H1 (cell line): ENCODE measurements around the gene TNFRSF14. TPM values are rescaled to one million over a fixed set of nuclear protein-coding genes. Genes with fewer than 3 reads are reported as not detected.

Experiments
- CHD1 ChIP-seq: IDR thresholded peaks from 2 replicates; pipeline ENCODE4 v1.6.1; 2012; ENCODE audit warnings: low read depth, low read length, improper control_type of control experiment
- EGR1 ChIP-seq: IDR thresholded peaks from 2 replicates; pipeline ENCODE4 v1.6.1; 2011; ENCODE audit warnings: low read depth, low read length, borderline replicate concordance
- EP300 ChIP-seq, 2 experiments: IDR thresholded peaks; 1 replicate in 1 of 2; 2 replicates in 1 of 2; pipeline ENCODE4 v1.6.1; 2011 to 2012; ENCODE audit warnings: low read depth in 2 of 2, low read length in 2 of 2, mild to moderate bottlenecking in 2 of 2, borderline replicate concordance in 1 of 2, inconsistent platforms in 1 of 2, moderate library complexity in 1 of 2
- JUN ChIP-seq: IDR thresholded peaks from 2 replicates; pipeline ENCODE4 v1.6.1; 2011; ENCODE audit warnings: low read depth, mild to moderate bottlenecking, improper control_type of control experiment, low read length
- JUND ChIP-seq: IDR thresholded peaks from 2 replicates; pipeline ENCODE4 v1.6.1; 2011; ENCODE audit warnings: mild to moderate bottlenecking, improper control_type of control experiment, low read length
- SAP30 ChIP-seq: fragments of 300-600 bp; sonication (generic); IDR thresholded peaks from 2 replicates; pipeline ENCODE4 v1.7.1; 2012; ENCODE audit warnings: low read length, moderate library complexity, mild to moderate bottlenecking, inconsistent platforms; ENCODE audit not compliant: insufficient read depth, insufficient replicate concordance
- SP2 ChIP-seq: IDR thresholded peaks from 2 replicates; pipeline ENCODE4 v1.6.1; 2012; ENCODE audit warnings: mild to moderate bottlenecking, low read length, inconsistent platforms
- SP4 ChIP-seq: IDR thresholded peaks from 2 replicates; pipeline ENCODE4 v1.6.1; 2012; ENCODE audit warnings: low read length, inconsistent platforms
- TBP ChIP-seq: IDR thresholded peaks from 2 replicates; pipeline ENCODE4 v1.6.1; 2011; ENCODE audit warnings: low read depth, low read length, improper control_type of control experiment
- ZNF274 ChIP-seq: IDR thresholded peaks from 2 replicates; pipeline ENCODE4 v1.7.0; 2012; ENCODE audit warnings: low read length, borderline replicate concordance; ENCODE audit errors: extremely low read depth
- polyA plus RNA-seq, 7 experiments: library from polyadenylated mRNA; depleted of rRNA in 3 of 7; stranded (reverse) in 5 of 7; unstranded in 2 of 7; fragments of >200 nt in 5 of 7; fragments of 200-250 nt in 2 of 7; gene quantifications; 1 replicate in 5 of 7; 2 replicates in 1 of 7; 4 replicates in 1 of 7; pipeline versions ENCODE4 v1.2.1 to v1.2.3, GENCODE V29; 2011 to 2013; ENCODE audit warnings: missing spikeins in 2 of 7, mixed read lengths in 2 of 7
- total RNA-seq: library from RNA; stranded (reverse); fragmentation: NEBNext Ultra II Directional; extraction: Animal tissue kit (Norgen Biotek cat#: 25700); gene quantifications from 2 replicates; pipeline ENCODE4 v1.2.1, GENCODE V29; 2021
- TF ChIP-seq, protein P1 (sequence below): fragments of 300-600 bp; sonication (generic); IDR thresholded peaks from 2 replicates; pipeline ENCODE4 v1.7.1; 2012; ENCODE audit warnings: low read length, moderate library complexity, mild to moderate bottlenecking, inconsistent platforms; ENCODE audit not compliant: insufficient replicate concordance

The TNFRSF14 gene
- total and polyA plus RNA-seq, 2 of the 8 experiments (the other 6 are each of a cell fraction or from before 2014, with no cell fraction given), result 0.36 to 0.50 TPM

DNA sequence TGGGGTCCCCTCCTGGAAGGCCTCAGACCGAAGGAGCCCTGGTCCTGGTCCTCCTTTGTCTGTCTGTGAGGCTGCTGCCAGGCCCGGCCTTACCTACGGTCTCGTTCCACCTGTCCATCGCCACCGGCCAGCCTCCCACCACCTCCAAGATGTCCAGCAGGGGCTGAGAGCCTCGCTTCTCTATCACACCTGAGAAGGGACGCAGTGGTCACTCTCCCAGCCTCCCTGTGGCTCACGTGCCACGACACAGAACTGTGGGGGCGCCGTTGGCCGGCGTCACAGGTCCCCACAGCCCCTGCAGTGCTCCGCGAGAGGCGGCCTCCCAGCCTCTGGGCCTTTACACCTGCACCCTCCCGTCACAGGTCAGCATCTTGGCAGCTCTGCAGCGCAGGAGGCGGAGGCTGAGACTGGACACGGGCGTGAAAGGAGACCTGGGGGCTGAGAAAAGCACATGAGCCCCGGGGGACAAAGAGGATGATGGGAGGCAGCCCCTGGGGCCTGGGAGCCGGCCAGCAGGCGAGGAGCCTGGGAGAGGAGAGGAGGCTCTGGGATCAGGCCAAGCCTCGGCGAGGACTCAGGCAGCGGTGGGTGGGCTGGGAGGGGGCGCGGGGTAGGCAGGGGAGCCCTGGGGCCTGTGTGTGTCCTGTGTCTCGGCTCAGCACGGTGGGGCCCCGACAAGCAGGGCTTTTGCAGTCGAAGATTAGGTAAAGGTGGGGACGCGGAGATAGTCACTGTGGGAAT is 50.9 kb downstream of the TNFRSF14 start (continued):
- TF ChIP-seq, protein P1, sequence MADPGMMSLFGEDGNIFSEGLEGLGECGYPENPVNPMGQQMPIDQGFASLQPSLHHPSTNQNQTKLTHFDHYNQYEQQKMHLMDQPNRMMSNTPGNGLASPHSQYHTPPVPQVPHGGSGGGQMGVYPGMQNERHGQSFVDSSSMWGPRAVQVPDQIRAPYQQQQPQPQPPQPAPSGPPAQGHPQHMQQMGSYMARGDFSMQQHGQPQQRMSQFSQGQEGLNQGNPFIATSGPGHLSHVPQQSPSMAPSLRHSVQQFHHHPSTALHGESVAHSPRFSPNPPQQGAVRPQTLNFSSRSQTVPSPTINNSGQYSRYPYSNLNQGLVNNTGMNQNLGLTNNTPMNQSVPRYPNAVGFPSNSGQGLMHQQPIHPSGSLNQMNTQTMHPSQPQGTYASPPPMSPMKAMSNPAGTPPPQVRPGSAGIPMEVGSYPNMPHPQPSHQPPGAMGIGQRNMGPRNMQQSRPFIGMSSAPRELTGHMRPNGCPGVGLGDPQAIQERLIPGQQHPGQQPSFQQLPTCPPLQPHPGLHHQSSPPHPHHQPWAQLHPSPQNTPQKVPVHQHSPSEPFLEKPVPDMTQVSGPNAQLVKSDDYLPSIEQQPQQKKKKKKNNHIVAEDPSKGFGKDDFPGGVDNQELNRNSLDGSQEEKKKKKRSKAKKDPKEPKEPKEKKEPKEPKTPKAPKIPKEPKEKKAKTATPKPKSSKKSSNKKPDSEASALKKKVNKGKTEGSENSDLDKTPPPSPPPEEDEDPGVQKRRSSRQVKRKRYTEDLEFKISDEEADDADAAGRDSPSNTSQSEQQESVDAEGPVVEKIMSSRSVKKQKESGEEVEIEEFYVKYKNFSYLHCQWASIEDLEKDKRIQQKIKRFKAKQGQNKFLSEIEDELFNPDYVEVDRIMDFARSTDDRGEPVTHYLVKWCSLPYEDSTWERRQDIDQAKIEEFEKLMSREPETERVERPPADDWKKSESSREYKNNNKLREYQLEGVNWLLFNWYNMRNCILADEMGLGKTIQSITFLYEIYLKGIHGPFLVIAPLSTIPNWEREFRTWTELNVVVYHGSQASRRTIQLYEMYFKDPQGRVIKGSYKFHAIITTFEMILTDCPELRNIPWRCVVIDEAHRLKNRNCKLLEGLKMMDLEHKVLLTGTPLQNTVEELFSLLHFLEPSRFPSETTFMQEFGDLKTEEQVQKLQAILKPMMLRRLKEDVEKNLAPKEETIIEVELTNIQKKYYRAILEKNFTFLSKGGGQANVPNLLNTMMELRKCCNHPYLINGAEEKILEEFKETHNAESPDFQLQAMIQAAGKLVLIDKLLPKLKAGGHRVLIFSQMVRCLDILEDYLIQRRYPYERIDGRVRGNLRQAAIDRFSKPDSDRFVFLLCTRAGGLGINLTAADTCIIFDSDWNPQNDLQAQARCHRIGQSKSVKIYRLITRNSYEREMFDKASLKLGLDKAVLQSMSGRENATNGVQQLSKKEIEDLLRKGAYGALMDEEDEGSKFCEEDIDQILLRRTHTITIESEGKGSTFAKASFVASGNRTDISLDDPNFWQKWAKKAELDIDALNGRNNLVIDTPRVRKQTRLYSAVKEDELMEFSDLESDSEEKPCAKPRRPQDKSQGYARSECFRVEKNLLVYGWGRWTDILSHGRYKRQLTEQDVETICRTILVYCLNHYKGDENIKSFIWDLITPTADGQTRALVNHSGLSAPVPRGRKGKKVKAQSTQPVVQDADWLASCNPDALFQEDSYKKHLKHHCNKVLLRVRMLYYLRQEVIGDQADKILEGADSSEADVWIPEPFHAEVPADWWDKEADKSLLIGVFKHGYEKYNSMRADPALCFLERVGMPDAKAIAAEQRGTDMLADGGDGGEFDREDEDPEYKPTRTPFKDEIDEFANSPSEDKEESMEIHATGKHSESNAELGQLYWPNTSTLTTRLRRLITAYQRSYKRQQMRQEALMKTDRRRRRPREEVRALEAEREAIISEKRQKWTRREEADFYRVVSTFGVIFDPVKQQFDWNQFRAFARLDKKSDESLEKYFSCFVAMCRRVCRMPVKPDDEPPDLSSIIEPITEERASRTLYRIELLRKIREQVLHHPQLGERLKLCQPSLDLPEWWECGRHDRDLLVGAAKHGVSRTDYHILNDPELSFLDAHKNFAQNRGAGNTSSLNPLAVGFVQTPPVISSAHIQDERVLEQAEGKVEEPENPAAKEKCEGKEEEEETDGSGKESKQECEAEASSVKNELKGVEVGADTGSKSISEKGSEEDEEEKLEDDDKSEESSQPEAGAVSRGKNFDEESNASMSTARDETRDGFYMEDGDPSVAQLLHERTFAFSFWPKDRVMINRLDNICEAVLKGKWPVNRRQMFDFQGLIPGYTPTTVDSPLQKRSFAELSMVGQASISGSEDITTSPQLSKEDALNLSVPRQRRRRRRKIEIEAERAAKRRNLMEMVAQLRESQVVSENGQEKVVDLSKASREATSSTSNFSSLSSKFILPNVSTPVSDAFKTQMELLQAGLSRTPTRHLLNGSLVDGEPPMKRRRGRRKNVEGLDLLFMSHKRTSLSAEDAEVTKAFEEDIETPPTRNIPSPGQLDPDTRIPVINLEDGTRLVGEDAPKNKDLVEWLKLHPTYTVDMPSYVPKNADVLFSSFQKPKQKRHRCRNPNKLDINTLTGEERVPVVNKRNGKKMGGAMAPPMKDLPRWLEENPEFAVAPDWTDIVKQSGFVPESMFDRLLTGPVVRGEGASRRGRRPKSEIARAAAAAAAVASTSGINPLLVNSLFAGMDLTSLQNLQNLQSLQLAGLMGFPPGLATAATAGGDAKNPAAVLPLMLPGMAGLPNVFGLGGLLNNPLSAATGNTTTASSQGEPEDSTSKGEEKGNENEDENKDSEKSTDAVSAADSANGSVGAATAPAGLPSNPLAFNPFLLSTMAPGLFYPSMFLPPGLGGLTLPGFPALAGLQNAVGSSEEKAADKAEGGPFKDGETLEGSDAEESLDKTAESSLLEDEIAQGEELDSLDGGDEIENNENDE, result no peak
- TF ChIP-seq ZNF274, result no peak
- no peak for TF ChIP-seq TBP
- no peak for TF ChIP-seq EP300 (IDR thresholded peaks at IDR 0.05; ENCODE audit: borderline replicate concordance in 1 of 2, low read depth in 2 of 2, low read length in 2 of 2)
- no peak for TF ChIP-seq SAP30
- TF ChIP-seq JUN, result no peak
- TF ChIP-seq SP2, result no peak
- TF ChIP-seq EGR1, result no peak
- no peak for TF ChIP-seq JUND
- TF ChIP-seq SP4, result no peak
- no peak for TF ChIP-seq CHD1
